GM18517 (cell line): ENCODE results near the gene SCN2A.
A peak's percentile ranks its signal among the peaks of the same experiment; 100 is the strongest.
"Not testable (repeated sequence)": the region's sequence is repeated elsewhere in the genome, so short reads cannot be mapped to it uniquely, and the experiment has no call there.

ENCODE experiments used
- ATAC-seq: cut with Tn5 transposase; IDR thresholded peaks from one replicate; pipeline ENCODE4 v1.9.1; 2021; ENCODE audit warnings: mild to moderate bottlenecking, moderate library complexity; ENCODE audit not compliant: unreplicated experiment

Gene SCN2A

DNA sequence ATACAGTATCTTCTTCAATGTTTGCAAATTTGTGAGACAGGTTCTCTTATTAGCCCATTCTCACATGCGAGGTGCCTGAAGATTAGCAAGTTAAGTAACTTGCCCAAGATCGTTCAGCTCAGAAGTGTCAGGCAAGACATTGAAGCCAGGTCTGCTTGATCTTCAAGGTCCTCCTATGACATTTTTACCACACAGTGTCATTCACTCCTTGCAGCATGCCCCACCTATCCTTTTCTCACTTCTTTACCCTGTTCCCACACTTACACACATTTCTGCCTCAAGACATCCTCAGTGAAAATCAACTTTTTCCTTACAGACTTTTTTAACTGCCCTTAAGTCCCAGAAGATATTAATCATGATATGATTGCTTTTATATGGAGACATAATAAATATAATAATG, 73.8 kb downstream of the SCN2A start:
- no peak for ATAC-seq

DNA sequence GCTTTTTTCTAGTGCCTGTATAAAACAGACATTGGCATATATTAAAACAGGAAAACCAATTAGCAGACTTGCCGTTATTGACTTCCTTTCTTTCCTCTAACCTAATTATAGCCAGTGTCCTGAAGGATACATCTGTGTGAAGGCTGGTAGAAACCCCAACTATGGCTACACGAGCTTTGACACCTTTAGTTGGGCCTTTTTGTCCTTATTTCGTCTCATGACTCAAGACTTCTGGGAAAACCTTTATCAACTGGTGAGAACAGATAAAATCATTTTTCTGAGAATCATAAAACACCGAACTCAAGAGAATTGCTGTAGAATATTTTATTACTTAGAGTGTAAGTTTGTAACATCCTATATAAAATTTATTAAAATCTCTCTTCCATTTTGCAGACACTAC, 74.3 kb downstream of the SCN2A start:
- no peak for ATAC-seq

- no peak for ATAC-seq
Measured at GRCh38 chr2:165328272-165328671, 89.1 kb downstream of the SCN2A start.

- not testable (repeated sequence) for ATAC-seq
Measured at GRCh38 chr2:165344276-165344675, 105.1 kb downstream of the SCN2A start.

GRCh38 chr2:165348441-165348840, 109.2 kb downstream of the SCN2A start:
- ATAC-seq, result no peak

- ATAC-seq, result no peak
Measured at GRCh38 chr2:165349181-165349580, 110.0 kb downstream of the SCN2A start.

DNA sequence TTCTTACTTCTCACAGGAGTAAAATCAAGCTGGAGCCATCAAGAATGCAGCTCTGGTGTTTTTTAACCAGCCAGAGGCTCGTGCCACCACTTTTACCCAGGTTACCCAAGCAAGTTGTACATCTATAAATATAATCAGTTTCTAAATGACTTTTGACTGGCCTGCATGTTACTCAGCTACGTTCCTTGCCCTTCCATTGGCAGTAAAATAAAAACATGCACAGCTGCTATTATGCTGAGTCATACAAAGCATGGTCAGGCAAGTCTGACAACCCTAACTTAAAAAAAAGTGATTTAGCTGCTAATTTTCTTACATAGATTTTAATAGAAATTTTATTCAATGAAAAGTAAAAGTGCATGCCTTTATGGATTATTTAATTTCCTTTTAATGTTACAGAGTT, 118.5 kb downstream of the SCN2A start:
- ATAC-seq, result peak; percentile 98

DNA sequence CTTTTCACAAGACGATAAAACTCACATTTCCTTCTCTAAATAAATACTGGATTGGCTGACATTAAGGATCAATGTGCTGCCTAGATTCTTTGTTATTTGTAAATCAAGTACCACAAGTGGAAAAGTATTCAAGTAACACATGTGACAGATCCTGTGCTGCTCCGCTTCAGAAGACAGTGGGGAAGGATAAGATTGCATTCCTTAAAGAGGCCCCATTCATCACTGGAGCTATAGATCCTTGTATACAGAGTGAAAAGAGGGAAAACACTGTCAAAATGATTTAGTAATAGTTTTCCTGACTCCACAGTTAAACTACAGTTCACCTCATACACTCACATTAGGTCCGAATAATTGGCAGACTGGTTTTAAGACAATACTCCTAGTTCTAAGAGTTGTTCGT, 122.3 kb downstream of the SCN2A start:
- ATAC-seq, result no peak

GRCh38 chr2:165369131-165369897, 130.1 kb downstream of the SCN2A start:
- no peak for ATAC-seq

- ATAC-seq, result no peak
Measured at GRCh38 chr2:165369898-165370296, 130.7 kb downstream of the SCN2A start.

- ATAC-seq, result no peak
Measured at GRCh38 chr2:165371356-165371755, 132.1 kb downstream of the SCN2A start.

GRCh38 chr2:165373278-165374010, 134.2 kb downstream of the SCN2A start:
- ATAC-seq, result no peak

DNA sequence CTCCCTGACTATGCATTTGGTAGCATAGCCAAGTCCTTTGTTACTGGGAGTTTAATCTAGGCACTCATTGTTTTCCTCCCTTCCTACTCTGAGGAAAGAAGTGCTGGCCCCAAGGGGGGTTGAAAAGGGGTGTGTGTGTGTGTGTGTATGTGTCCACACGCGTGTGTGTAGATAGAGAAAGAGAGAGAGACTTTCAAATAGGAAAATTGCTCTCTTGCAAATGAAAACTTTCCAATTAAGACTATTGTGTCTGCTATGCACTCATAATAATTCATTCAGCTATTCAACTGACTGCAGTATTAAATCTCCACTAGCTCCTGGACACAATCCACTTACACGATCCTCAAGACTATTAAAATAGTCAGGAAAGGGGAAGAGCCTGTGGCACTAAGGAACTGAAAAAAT, 137.4 kb downstream of the SCN2A start:
- ATAC-seq, result no peak

DNA sequence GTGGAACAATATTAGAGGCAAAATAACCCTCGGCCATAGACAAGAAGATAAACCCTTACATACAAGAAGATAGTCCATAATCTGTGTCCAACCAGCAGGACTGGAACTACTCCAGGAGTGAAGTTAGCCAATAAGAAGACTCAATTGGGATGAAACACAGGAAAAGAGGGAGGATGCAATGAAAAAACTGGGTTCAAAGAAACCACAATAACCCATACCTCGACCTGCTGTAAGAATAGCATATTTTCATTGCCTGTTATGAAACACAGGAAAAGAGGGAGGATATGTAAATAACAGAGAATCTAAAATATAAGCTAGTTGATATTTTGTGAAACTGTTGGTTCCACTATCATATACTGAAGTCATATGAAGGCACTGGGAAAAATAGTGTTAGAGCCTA, 143.1 kb downstream of the SCN2A start:
- no peak for ATAC-seq

DNA sequence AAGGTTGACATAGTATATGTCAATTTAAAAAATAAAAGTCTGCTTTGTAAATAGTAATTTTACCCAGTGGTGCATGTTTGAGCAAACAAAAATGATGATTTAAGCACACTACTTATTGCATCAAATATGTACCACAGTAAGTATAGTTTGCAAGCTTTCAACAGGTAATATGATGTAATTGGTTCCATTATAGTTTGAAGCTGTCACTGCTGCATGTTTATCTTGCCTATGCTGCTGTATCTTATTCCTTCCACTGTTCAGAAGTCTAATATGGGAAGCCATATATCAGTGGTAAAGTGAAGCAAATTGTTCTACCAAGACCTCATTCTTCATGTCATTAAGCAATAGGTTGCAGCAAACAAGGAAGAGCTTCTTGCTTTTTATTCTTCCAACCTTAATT, 151.7 kb downstream of the SCN2A start:
- no peak for ATAC-seq

GRCh38 chr2:165391791-165392190, 152.6 kb downstream of the SCN2A start:
- no peak for ATAC-seq

DNA sequence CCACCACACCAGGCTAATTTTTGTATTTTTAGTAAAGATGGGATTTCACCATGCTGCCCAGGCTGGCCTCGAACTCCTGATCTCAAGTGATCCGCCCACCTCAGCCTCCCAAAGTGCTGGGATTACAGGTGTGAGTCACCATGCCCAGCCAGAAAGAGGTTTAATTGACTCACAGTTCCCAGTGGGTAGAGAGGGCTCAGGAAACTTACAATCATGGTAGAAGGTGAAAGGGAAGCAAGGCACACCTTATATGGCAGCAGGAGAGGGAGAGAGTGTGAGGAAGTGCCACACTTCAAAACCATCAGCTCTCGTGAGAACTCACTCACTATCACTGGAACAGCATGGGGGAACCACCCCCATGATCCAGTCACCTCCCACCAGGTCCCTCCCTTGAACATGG, 159.4 kb downstream of the SCN2A start:
- not testable (repeated sequence) for ATAC-seq

DNA sequence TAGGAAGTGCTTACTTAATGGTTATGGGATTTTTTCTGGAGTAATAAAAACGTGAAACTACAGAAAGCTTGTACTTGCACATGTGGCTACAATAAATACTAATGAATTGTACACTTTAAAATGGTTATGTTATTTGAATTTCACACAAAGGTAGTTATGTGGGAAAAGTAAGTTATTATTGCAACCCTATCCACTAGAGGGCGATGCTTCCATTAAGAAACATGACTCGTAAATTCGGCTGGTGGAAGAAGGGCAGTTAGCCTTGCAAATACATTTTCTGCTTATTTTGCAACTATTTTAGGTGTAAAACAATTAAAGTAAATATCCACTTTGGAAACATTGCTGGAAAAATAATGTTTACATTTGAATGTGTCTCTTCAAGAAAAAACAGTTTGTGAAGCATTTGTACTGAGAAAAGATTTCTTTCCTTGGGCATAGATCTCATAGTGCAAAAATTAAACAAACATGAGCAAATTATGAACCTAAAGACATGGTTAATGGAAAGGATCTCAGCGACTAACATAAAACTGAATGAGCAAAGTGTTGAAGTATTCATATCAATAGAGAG, 162.2 kb downstream of the SCN2A start:
- peak; percentile 80 for ATAC-seq

DNA sequence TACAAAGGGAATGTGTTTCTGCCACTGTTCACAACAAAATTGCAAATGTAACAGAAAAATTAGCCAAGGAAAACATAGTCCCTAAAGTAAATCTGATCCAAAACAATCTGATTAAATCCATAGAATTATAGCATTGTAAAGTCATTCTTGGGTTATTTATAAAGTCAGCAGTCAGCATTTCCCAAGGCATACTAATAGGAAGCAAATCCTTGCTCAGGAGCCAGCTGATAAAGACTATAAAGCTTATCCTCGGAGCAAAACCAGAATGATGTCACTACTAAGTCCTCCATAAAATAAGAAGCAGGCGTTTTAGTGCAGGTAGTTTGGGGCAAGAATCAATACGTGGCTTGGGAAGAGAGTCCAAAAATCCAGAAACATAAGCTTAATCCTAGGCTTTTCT, 162.9 kb downstream of the SCN2A start:
- no peak for ATAC-seq

GRCh38 chr2:165406173-165406572, 167.0 kb downstream of the SCN2A start:
- ATAC-seq, result no peak

DNA sequence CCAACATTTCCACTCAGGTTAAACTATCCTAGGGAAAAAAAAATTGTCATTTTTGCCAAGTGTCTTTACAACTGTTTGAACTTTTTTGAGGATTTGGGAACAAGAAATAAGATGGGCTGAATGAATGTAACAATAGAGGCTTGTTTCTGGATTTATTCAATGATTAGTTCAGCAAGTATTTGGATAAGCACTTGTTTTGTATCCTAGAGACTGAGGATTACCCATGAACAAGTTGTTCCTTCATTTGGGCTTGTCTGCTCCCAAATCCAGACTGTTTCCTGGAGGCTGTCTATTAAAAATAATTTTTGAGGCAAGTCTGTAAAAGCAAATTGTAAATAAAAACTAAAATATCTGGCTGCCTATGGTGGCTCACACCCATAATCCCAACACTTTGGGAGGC, 168.3 kb downstream of the SCN2A start:
- no peak for ATAC-seq

DNA sequence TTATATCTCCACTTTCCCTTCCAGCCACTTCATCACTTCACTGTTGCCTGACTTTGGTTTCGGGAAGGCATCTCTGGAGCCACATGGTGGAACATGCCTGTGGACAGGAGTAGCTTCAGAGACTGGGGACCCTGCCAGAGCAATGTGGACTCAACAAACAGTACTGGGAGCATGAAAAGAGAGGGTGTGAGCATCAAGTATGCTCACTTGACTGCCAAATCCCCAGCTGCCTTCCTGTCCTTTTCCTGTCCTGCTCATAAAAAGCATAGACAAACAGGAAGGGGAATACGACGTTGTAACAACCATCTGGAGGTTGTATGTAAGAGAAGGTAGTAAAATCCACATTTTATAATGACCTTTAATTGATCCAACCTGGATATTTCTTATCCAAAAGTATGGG, 169.0 kb downstream of the SCN2A start:
- ATAC-seq, result no peak
